HEK293 (cell line): ENCODE data around the gene MSI2.
A peak's percentile ranks its signal among the peaks of the same experiment; 100 is the strongest.

Experiments
- CTCF ChIA-PET: fragments of 350-600 bp; formaldehyde crosslinking; extraction: SDS; loops from one replicate; lab custom pipeline; 2021; ENCODE audit warnings: antibody characterized with exemption; lab: Yijun Ruan, JAX
- POLR2A ChIA-PET: fragments of 300-600 bp; formaldehyde crosslinking; extraction: SDS; loops from one replicate; lab custom pipeline; 2020; ENCODE audit warnings: antibody characterized with exemption, inconsistent platforms; lab: Yijun Ruan, JAX
- H3K27ac ChIP-seq: fragments of 200-500 bp; sonication (Bioruptor generic); 2 replicates; pipeline ENCODE4 v1.5.1; 2014; ENCODE audit warnings: low read depth, low read length, control low read depth, inconsistent platforms; ENCODE audit errors: extremely low read depth
- H3K36me3 ChIP-seq, 2 experiments: fragments of 200-500 bp in 1 of 2; sonication (Bioruptor generic) in 1 of 2; 1 replicate in 1 of 2; 2 replicates in 1 of 2; pipeline ENCODE4 v1.5.1; 2014 to 2017; ENCODE audit warnings: inconsistent platforms in 2 of 2, low read length in 2 of 2; ENCODE audit not compliant: control insufficient read depth in 2 of 2, insufficient read depth in 1 of 2
- H3K4me1 ChIP-seq: fragments of 200-500 bp; sonication (Bioruptor generic); 2 replicates; pipeline ENCODE4 v1.5.1; 2014; ENCODE audit warnings: mild to moderate bottlenecking, low read length, inconsistent platforms; ENCODE audit not compliant: control insufficient read depth, insufficient read depth
- H3K4me3 ChIP-seq: 2 replicates; pipeline ENCODE4 v1.5.1; 2011; ENCODE audit warnings: low read depth, mild to moderate bottlenecking, control low read depth, low read length, moderate library complexity
- H3K9me3 ChIP-seq: fragments of 200-500 bp; sonication (Bioruptor generic); 2 replicates; pipeline ENCODE4 v1.5.1; 2014; ENCODE audit warnings: low read depth, low read length, inconsistent platforms; ENCODE audit not compliant: control insufficient read depth, insufficient read depth
- BCL11A ChIP-seq: fragments of 450-650 bp; formaldehyde crosslinking; IDR thresholded peaks from 2 replicates; pipeline ENCODE4 v1.5.1; 2016; ENCODE audit warnings: low read depth, missing biosample characterization, missing genetic modification characterization
- GLI4 ChIP-seq: fragments of 450-650 bp; formaldehyde crosslinking; IDR thresholded peaks from 2 replicates; pipeline ENCODE4 v1.5.1; 2016; ENCODE audit warnings: missing biosample characterization, missing genetic modification characterization
- HOXD13 ChIP-seq: sonication (generic); formaldehyde crosslinking; IDR thresholded peaks from 2 replicates; pipeline ENCODE4 v1.8.0; 2022; ENCODE audit warnings: missing genetic modification reagents, borderline replicate concordance
- SCRT1 ChIP-seq: fragments of 450-650 bp; formaldehyde crosslinking; IDR thresholded peaks from 2 replicates; pipeline ENCODE4 v1.5.1; 2016; ENCODE audit warnings: missing biosample characterization, missing genetic modification characterization, borderline replicate concordance
- TCF7L2 ChIP-seq: IDR thresholded peaks from 2 replicates; pipeline ENCODE4 v1.6.1; 2011; ENCODE audit warnings: low read depth, mild to moderate bottlenecking, inconsistent platforms, low read length, moderate library complexity, borderline replicate concordance
- ZBTB20 ChIP-seq: fragments of 450-650 bp; formaldehyde crosslinking; IDR thresholded peaks from 2 replicates; pipeline ENCODE4 v1.5.1; 2016; ENCODE audit warnings: missing biosample characterization, missing genetic modification characterization
- ZFHX2 ChIP-seq: fragments of 450-650 bp; formaldehyde crosslinking; conservative IDR thresholded peaks from 2 replicates; pipeline ENCODE4 v1.5.1; 2016; ENCODE audit warnings: missing biosample characterization, missing genetic modification characterization
- ZFP41 ChIP-seq: fragments of 450-650 bp; formaldehyde crosslinking; IDR thresholded peaks from 2 replicates; pipeline ENCODE4 v1.5.1; 2016; ENCODE audit warnings: missing biosample characterization, missing genetic modification characterization, borderline replicate concordance
- ZNF184 ChIP-seq: fragments of 450-650 bp; IDR thresholded peaks from 2 replicates; pipeline ENCODE4 v1.5.1; 2018; ENCODE audit warnings: missing biosample characterization, mild to moderate bottlenecking, missing genetic modification characterization
- ZNF391 ChIP-seq: fragments of 450-650 bp; formaldehyde crosslinking; IDR thresholded peaks from 2 replicates; pipeline ENCODE4 v1.5.1; 2016; ENCODE audit warnings: low read depth, missing biosample characterization, missing genetic modification characterization, borderline replicate concordance
- ZNF529 ChIP-seq: fragments of 450-650 bp; formaldehyde crosslinking; IDR thresholded peaks from 2 replicates; pipeline ENCODE4 v1.5.1; 2017; ENCODE audit warnings: missing genetic modification characterization, missing biosample characterization; ENCODE audit not compliant: insufficient replicate concordance
- ZNF560 ChIP-seq: fragments of 450-650 bp; formaldehyde crosslinking; IDR thresholded peaks from 2 replicates; pipeline ENCODE4 v1.5.1; 2017; ENCODE audit warnings: missing biosample characterization, missing genetic modification characterization, borderline replicate concordance
- ZNF654 ChIP-seq: fragments of 450-650 bp; formaldehyde crosslinking; IDR thresholded peaks from 2 replicates; pipeline ENCODE4 v1.5.1; 2016; ENCODE audit warnings: low read depth, missing biosample characterization, missing genetic modification characterization
- ZNF677 ChIP-seq: fragments of 450-650 bp; IDR thresholded peaks from 2 replicates; pipeline ENCODE4 v1.5.0; 2018; ENCODE audit warnings: missing biosample characterization, mild to moderate bottlenecking, missing genetic modification characterization, moderate library complexity
- ZNF76 ChIP-seq: fragments of 450-650 bp; formaldehyde crosslinking; IDR thresholded peaks from 2 replicates; pipeline ENCODE4; 2016; ENCODE audit warnings: low read depth, missing biosample characterization, missing genetic modification characterization, borderline replicate concordance
- ZNF777 ChIP-seq: fragments of 450-650 bp; formaldehyde crosslinking; IDR thresholded peaks from 2 replicates; pipeline ENCODE4 v1.5.1; 2017; ENCODE audit warnings: missing biosample characterization, missing genetic modification characterization, borderline replicate concordance
- ZSCAN16 ChIP-seq: fragments of 450-650 bp; formaldehyde crosslinking; IDR thresholded peaks from 2 replicates; pipeline ENCODE4 v1.5.1; 2016; ENCODE audit warnings: missing biosample characterization, missing genetic modification characterization
- ZSCAN23 ChIP-seq: fragments of 450-650 bp; formaldehyde crosslinking; IDR thresholded peaks from 2 replicates; pipeline ENCODE4 v1.5.1; 2016; ENCODE audit warnings: missing biosample characterization, missing genetic modification characterization
- TF ChIP-seq, protein P1 (sequence below): fragments of 450-650 bp; formaldehyde crosslinking; IDR thresholded peaks from 2 replicates; pipeline ENCODE4 v1.5.1; 2016; ENCODE audit warnings: missing biosample characterization, missing genetic modification characterization
- TF ChIP-seq, protein P2 (sequence below): fragments of 450-650 bp; formaldehyde crosslinking; IDR thresholded peaks from 2 replicates; pipeline ENCODE4 v1.5.1; 2016; ENCODE audit warnings: missing biosample characterization, missing genetic modification characterization
- TF ChIP-seq, protein P3 (sequence below): fragments of 450-650 bp; IDR thresholded peaks from 2 replicates; pipeline ENCODE4 v1.5.1; 2018; ENCODE audit warnings: missing biosample characterization, missing genetic modification characterization
- TF ChIP-seq, protein P4 (sequence below): fragments of 450-650 bp; formaldehyde crosslinking; IDR thresholded peaks from 2 replicates; pipeline ENCODE4 v1.5.1; 2016; ENCODE audit warnings: missing biosample characterization, missing genetic modification characterization

MSI2 gene

DNA sequence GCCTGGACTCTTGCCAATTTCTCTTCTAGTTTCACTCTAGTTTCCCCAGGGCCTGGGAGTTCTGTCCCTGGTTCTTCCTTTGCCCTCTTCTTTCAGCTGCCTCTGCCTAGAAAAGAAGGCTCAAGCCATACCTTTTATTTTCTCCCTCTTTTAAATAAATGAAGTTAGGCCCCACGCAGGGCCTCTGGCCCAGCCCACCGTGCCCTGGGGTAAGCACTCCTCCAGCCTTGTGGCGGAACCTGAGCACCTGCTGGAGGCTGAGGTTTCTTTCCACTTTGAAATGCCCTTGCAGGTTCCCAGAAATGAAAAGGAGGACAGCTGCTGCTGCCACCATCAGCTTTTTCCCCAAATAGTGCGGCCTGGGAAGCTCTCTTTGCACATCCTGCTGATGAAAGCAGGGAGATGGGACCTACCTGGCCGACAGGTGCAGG, 349.4 kb downstream of the MSI2 start:
- CTCF ChIA-PET = interaction anchor here (1.0 to 3.2 kb wide), 5 partner anchors 8 to 363 kb away, joined by 3 to 13 read pairs (median 7); no protein-coding TSS in a partner anchor

DNA sequence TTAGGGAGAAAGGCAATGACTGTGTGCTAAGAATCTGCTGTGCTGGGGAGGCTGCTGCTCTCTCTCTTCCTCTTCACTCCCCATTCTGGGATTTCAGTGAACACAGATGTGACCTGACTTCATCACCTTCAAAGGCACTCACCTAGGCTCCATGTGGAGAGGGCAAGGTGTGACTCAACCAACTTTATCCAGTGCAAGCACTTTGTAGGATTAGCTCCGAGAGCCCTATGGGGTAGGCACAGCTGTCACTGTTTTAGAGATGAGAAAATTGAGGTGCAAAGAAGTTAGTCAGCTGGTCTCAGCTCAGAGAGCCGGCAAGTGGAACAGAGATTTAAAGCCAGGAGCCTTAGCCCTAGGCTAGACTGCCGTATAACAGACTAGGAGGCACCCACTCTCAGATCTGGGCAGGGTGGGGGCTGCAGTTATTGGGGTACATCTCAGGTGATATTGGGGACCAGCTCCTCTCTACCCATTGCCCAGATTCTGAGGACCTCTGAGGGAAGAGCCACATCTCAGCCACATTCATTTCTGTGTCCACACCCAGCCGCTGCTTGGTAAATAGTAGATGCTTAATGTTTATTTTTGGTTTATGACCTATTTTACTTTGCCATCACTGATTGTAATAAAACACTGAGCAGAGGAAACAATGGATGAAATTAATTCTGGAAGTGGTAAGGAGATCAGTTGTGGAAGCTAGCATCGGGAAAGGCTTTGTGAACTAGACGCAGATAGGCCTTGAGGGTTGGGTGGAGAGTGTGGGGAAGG, 350.0 kb downstream of the MSI2 start:
- ChIA-PET CTCF (interaction anchor here (0.8 to 3.2 kb wide), 6 partner anchors 9 to 363 kb away, joined by 3 to 13 read pairs (median 6); no protein-coding TSS in a partner anchor), POLR2A (no interaction called here)
- no peak for TF ChIP-seq ZNF184 (tag by site-specific recombination)
- no peak for TF ChIP-seq ZNF677
- no peak for TF ChIP-seq HOXD13 (CRISPR knock-in tag)
- no peak for TF ChIP-seq ZSCAN16 (tag by site-specific recombination)
- TF ChIP-seq ZNF76 = no peak
- TF ChIP-seq ZSCAN23 (tag by site-specific recombination) = no peak
- no peak for TF ChIP-seq ZNF560 (tag by site-specific recombination)
- TF ChIP-seq BCL11A = no peak
- TF ChIP-seq ZBTB20 (tag by site-specific recombination) = no peak
- no peak overlapping the region for H3K4me3 ChIP-seq
- H3K4me1 ChIP-seq = peaks cover 20% of the 10 kb centered on the region
- H3K27ac ChIP-seq = no peak overlapping the region
- H3K36me3 ChIP-seq = no peaks in the 10 kb centered on the region
- H3K9me3 ChIP-seq = no peaks in the 10 kb centered on the region

More for the DNA sequence above, 349.4 kb downstream of the MSI2 start:
- Histone ChIP-seq H3K4me3 (no peak overlapping the region), H3K36me3 (no peaks in the 10 kb centered on the region), H3K9me3 (no peaks in the 10 kb centered on the region), H3K27ac (peak overlapping the region; percentile 54), H3K4me1 (peaks cover 20% of the 10 kb centered on the region)
- TF ChIP-seq ZNF391 (tag by site-specific recombination) (no peak), TCF7L2 (no peak), SCRT1 (tag by site-specific recombination) (no peak), ZNF529 (no peak), ZNF777 (tag by site-specific recombination) (no peak), ZFP41 (tag by site-specific recombination) (no peak), GLI4 (tag by site-specific recombination) (no peak), ZNF654 (tag by site-specific recombination) (no peak), ZFHX2 (tag by site-specific recombination) (no peak)
- TF ChIP-seq, protein P1, sequence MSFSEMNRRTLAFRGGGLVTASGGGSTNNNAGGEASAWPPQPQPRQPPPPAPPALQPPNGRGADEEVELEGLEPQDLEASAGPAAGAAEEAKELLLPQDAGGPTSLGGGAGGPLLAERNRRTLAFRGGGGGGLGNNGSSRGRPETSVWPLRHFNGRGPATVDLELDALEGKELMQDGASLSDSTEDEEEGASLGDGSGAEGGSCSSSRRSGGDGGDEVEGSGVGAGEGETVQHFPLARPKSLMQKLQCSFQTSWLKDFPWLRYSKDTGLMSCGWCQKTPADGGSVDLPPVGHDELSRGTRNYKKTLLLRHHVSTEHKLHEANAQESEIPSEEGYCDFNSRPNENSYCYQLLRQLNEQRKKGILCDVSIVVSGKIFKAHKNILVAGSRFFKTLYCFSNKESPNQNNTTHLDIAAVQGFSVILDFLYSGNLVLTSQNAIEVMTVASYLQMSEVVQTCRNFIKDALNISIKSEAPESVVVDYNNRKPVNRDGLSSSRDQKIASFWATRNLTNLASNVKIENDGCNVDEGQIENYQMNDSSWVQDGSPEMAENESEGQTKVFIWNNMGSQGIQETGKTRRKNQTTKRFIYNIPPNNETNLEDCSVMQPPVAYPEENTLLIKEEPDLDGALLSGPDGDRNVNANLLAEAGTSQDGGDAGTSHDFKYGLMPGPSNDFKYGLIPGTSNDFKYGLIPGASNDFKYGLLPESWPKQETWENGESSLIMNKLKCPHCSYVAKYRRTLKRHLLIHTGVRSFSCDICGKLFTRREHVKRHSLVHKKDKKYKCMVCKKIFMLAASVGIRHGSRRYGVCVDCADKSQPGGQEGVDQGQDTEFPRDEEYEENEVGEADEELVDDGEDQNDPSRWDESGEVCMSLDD (tag by site-specific recombination) = no peak
- TF ChIP-seq, protein P2, sequence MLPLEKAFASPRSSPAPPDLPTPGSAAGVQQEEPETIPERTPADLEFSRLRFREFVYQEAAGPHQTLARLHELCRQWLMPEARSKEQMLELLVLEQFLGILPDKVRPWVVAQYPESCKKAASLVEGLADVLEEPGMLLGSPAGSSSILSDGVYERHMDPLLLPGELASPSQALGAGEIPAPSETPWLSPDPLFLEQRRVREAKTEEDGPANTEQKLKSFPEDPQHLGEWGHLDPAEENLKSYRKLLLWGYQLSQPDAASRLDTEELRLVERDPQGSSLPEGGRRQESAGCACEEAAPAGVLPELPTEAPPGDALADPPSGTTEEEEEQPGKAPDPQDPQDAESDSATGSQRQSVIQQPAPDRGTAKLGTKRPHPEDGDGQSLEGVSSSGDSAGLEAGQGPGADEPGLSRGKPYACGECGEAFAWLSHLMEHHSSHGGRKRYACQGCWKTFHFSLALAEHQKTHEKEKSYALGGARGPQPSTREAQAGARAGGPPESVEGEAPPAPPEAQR (tag by site-specific recombination) = no peak
- TF ChIP-seq, protein P3, sequence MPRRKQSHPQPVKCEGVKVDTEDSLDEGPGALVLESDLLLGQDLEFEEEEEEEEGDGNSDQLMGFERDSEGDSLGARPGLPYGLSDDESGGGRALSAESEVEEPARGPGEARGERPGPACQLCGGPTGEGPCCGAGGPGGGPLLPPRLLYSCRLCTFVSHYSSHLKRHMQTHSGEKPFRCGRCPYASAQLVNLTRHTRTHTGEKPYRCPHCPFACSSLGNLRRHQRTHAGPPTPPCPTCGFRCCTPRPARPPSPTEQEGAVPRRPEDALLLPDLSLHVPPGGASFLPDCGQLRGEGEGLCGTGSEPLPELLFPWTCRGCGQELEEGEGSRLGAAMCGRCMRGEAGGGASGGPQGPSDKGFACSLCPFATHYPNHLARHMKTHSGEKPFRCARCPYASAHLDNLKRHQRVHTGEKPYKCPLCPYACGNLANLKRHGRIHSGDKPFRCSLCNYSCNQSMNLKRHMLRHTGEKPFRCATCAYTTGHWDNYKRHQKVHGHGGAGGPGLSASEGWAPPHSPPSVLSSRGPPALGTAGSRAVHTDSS (tag by site-specific recombination) = no peak
- TF ChIP-seq, protein P4, sequence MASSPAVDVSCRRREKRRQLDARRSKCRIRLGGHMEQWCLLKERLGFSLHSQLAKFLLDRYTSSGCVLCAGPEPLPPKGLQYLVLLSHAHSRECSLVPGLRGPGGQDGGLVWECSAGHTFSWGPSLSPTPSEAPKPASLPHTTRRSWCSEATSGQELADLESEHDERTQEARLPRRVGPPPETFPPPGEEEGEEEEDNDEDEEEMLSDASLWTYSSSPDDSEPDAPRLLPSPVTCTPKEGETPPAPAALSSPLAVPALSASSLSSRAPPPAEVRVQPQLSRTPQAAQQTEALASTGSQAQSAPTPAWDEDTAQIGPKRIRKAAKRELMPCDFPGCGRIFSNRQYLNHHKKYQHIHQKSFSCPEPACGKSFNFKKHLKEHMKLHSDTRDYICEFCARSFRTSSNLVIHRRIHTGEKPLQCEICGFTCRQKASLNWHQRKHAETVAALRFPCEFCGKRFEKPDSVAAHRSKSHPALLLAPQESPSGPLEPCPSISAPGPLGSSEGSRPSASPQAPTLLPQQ (tag by site-specific recombination) = no peak
- POLR2A ChIA-PET = no interaction called here
